Medulla oblongata (tissue), 1 donor: ENCODE data around the gene FXYD3.
"Not testable (repeated sequence)": the region's sequence is repeated elsewhere in the genome, so short reads cannot be mapped to it uniquely, and the experiment has no call there.

ENCODE experiments used
- DNase-seq: peaks from one replicate; pipeline ENCODE4 v3.0.0-alpha.2; 2015; ENCODE audit errors: extremely low spot score

Gene FXYD3

GRCh38 chr19:35141837-35142605, 26.4 kb downstream of the FXYD3 start:
- no peak for DNase-seq

- DNase-seq: no peak
Measured at GRCh38 chr19:35142606-35143230, 27.1 kb downstream of the FXYD3 start.

- DNase-seq: no peak
Measured at GRCh38 chr19:35143231-35143715, 27.6 kb downstream of the FXYD3 start, which contains the start of gene FXYD7. Gene FXYD7 (plus strand): TSS chr19:35143255. CDS start chr19:35143334, 79 bp downstream.

- no peak for DNase-seq
Measured at GRCh38 chr19:35143818-35144217, 28.2 kb downstream of the FXYD3 start.

GRCh38 chr19:35144259-35144599, 28.6 kb downstream of the FXYD3 start:
- DNase-seq: no peak

- DNase-seq: no peak
Measured at GRCh38 chr19:35144600-35145436, 29.2 kb downstream of the FXYD3 start.

GRCh38 chr19:35146746-35147459, 31.3 kb downstream of the FXYD3 start:
- no peak for DNase-seq

- DNase-seq: no peak
Measured at GRCh38 chr19:35149463-35149862, 33.8 kb downstream of the FXYD3 start.

- no peak for DNase-seq
Measured at GRCh38 chr19:35150445-35150844, 34.8 kb downstream of the FXYD3 start.

GRCh38 chr19:35151273-35152065, 35.8 kb downstream of the FXYD3 start:
- no peak for DNase-seq

GRCh38 chr19:35153129-35153522, 37.5 kb downstream of the FXYD3 start:
- not testable (repeated sequence) for DNase-seq

GRCh38 chr19:35153701-35154524, 38.3 kb downstream of the FXYD3 start:
- DNase-seq: no peak

GRCh38 chr19:35154525-35155406, 39.1 kb downstream of the FXYD3 start, which contains the start of gene FXYD5:
Gene FXYD5 (plus strand): TSS chr19:35154735. CDS start chr19:35155551, 816 bp downstream.
- DNase-seq: no peak

GRCh38 chr19:35155441-35155840, 39.8 kb downstream of the FXYD3 start:
- DNase-seq: no peak

GRCh38 chr19:35155981-35156672, 40.5 kb downstream of the FXYD3 start:
- no peak for DNase-seq

- no peak for DNase-seq
Measured at GRCh38 chr19:35156673-35157014, 41.0 kb downstream of the FXYD3 start.

GRCh38 chr19:35157431-35157830, 41.8 kb downstream of the FXYD3 start:
- no peak for DNase-seq

- no peak for DNase-seq
Measured at GRCh38 chr19:35159606-35160005, 44.0 kb downstream of the FXYD3 start.
